GM21515 (cell line): ENCODE measurements around the gene PAQR5.
"Not testable (repeated sequence)": the region's sequence is repeated elsewhere in the genome, so short reads cannot be mapped to it uniquely, and the experiment has no call there.

Source experiments
- ATAC-seq: cut with Tn5 transposase; IDR thresholded peaks from one replicate; pipeline ENCODE4 v1.9.1; 2021; ENCODE audit not compliant: unreplicated experiment

The PAQR5 gene

GRCh38 chr15:69415381-69415780 is 116.7 kb downstream of the PAQR5 start:
- no peak for ATAC-seq

GRCh38 chr15:69417581-69417980 is 118.9 kb downstream of the PAQR5 start:
- no peak for ATAC-seq

DNA sequence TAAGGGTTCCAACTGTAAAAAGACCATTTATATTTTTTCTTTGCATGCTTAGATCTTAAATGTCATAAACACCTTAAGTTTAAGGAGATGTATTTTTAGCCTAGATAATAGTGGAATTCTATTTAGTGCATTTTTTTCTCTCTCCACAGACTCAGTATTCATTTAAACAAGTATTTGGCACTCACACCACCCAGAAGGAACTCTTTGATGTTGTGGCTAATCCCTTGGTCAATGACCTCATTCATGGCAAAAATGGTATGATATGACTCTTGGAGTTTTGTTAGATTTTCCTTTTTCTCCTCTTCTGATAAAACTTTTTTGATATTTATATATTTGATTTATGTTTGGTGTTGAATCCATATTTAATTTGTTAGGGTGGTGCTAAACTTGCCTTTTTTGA is 122.8 kb downstream of the PAQR5 start:
- ATAC-seq = no peak

DNA sequence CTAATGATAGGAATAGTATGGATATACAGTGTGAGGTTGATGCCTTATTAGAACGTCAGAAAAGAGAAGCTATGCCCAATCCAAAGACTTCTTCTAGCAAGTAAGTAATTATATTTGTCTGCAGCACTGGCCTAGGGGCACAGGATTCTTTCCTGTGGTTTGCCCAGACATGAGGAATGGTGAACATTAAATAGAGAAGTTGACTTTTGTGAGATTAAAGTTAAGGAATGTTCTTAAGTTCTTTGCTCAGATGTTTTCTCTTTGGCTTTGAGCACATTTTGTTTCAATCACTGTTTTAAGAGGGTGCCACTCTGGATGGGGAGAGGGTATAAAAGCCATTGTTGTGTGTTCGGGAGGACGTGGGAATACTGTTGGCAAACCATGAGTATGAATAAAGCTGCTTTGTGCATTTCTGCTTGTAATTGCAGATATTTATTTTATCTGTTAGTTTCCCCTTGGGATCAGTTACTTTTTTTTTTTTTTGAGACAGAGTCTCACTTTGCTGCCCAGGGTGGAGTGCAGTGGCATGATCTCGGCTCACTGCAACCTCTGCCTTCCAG is 123.7 kb downstream of the PAQR5 start:
- no peak for ATAC-seq

- ATAC-seq = no peak
Measured at GRCh38 chr15:69424001-69424400, 125.3 kb downstream of the PAQR5 start.

GRCh38 chr15:69424748-69425413 is 126.2 kb downstream of the PAQR5 start:
- ATAC-seq = no peak

- no peak for ATAC-seq
Measured at GRCh38 chr15:69433831-69434230, 135.1 kb downstream of the PAQR5 start.

DNA sequence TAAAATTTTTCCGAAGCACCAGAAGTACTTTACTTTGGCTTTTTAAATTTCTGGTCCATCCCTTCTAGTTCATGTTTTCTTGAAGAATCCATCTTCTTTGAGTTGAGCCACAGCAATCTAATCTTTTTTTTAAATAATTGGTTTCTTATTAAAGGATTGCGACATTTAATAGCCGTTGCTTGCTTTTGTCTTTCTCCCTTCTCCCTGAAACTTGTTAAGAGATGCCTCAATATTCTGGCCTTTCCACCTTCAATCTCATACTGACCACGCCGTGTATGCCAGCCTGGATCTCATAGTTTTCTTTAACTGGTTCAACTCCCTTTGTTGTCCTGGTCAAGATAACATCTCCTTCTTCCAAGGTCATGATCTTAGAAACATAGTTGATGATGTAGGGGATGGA is 135.5 kb downstream of the PAQR5 start:
- no peak for ATAC-seq

DNA sequence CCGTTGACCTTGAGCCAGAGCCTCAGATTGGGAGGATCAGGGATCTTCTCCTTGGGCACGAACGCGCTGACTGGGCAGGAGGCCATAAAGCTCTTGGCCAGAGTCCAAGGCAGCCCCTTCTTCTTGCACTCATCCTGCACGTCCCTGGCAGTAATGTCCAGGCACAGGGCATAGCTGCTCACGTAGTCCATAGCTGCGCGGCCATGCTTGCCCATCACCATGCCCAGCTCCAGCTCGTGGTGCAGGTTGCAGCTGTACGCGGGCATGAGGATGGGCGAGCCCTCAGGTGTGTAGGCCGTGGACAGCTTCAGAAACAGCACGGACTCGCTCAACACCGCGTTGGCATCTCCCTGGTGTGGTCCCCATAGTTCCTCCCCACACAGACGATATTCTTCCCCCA is 136.0 kb downstream of the PAQR5 start:
- no peak for ATAC-seq

DNA sequence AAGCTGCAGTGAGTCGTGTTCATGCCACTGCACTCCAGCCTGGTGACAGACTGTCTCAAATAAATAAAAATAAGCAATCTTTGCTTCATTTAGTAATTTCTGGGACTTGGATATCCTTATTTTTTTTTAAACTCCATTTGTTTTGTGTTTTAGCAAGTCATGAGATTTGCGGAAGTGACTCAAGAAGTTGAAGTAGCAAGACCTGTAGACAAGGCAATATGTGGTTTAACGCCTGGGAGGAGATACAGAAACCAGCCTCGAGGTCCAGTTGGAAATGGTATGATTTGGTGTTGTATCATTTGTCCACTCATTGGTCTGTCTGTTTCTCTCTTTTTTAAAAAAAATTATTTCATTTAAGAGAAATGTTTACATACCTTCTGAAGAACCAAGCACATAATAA is 137.3 kb downstream of the PAQR5 start:
- no peak for ATAC-seq

- ATAC-seq = no peak
Measured at GRCh38 chr15:69436951-69437350, 138.2 kb downstream of the PAQR5 start.

GRCh38 chr15:69439623-69440022 is 140.9 kb downstream of the PAQR5 start:
- ATAC-seq = no peak

GRCh38 chr15:69443032-69443611 is 144.4 kb downstream of the PAQR5 start:
- no peak for ATAC-seq

GRCh38 chr15:69444686-69445085 is 146.0 kb downstream of the PAQR5 start:
- ATAC-seq = no peak

- no peak for ATAC-seq
Measured at GRCh38 chr15:69446953-69447352, 148.2 kb downstream of the PAQR5 start.

GRCh38 chr15:69450221-69450620 is 151.5 kb downstream of the PAQR5 start:
- not testable (repeated sequence) for ATAC-seq

GRCh38 chr15:69450968-69451695 is 152.4 kb downstream of the PAQR5 start:
- no peak for ATAC-seq

DNA sequence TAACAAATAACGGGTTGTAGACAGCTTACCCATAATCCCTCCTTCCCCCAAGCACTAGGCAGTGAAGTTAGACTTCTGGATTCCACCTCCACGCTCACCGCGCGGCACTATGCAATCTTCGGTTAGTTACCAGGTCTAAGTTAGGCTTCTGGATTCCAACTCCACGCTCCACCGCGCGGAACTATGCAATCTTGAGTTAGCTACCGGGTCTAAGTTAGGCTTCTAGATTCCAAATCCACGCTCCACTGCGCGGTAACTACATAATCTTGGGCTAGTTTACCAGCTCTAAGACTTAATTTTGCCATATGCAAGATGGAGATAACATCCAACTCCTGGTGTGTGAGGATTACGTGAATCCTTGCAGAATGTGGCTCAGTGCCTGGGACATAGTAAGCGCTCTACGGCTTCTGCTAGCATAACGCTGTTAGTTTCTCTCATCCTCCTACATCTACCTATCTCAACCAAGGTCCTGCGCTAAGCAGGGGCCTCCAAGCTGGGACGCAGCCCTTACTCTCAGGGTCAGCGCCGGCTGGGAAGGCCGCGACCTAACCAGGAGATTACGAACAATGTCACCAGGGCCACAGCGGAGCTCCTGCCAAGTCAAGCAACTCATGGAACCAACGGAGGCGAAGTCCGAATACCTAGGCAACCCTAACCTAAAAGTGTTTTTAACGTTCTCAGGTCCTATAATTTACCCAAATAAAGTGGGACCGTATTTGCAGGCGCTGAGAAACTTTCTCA is 153.4 kb downstream of the PAQR5 start:
- peak; percentile 35 for ATAC-seq

- peak; percentile 74 for ATAC-seq
Measured at GRCh38 chr15:69452692-69453521, 154.2 kb downstream of the PAQR5 start, which contains the start of gene RPLP1. TSS of gene RPLP1 (plus strand) at chr15:69452818. CDS start at chr15:69452949, 131 bp downstream.

GRCh38 chr15:69454953-69455352 is 156.2 kb downstream of the PAQR5 start:
- ATAC-seq = no peak
